Mucosa of descending colon (tissue), 3 donors: ENCODE results near the gene RASGRP1. TPM values are rescaled to one million over a fixed set of nuclear protein-coding genes. Genes with fewer than 3 reads are reported as not detected.

Experiments
- ATAC-seq: fragments of 200-7000 bp; cut with Tn5 transposase; one replicate; pipeline ENCODE4 v1.9.1; 2020; ENCODE audit warnings: mild to moderate bottlenecking, moderate library complexity
- DNase-seq, 3 donors: peaks; one replicate each; pipeline ENCODE4 v3.0.0-alpha.2; 2020
- H3K36me3 ChIP-seq: fragments of 200-600 bp; one replicate; pipeline ENCODE4 v1.8.0; 2021; ENCODE audit warnings: low read depth, mild to moderate bottlenecking
- H3K4me1 ChIP-seq: fragments of 200-600 bp; one replicate; pipeline ENCODE4 v1.8.0; 2021; ENCODE audit warnings: low read depth, mild to moderate bottlenecking
- H3K4me3 ChIP-seq: fragments of 200-600 bp; one replicate; pipeline ENCODE4 v1.8.0; 2021; ENCODE audit warnings: mild to moderate bottlenecking
- H3K9me3 ChIP-seq: fragments of 200-600 bp; one replicate; pipeline ENCODE4 v1.8.0; 2021; ENCODE audit warnings: mild to moderate bottlenecking
- intact Hi-C, 2 donors: fragments of 100-400 bp; cut with DNase I in 1 of 2; cut with micrococcal nuclease in 1 of 2; formaldehyde crosslinking; loops; one replicate each; pipeline versions ENCODE4 v1.11.0 to v1.11.1; 2022; cut with DNase I, micrococcal nuclease
- total RNA-seq, 3 donors: library from RNA; stranded (reverse); fragmentation: NEBNext Ultra II Directional in 2 of 3; extraction: Animal tissue kit (Norgen Biotek cat#: 25700) in 2 of 3; gene quantifications; one replicate each; pipeline versions ENCODE4 v1.2.1 to v1.2.4, GENCODE V29; 2021 to 2023
- TF ChIP-seq, protein P1 (sequence below): fragments of 200-600 bp; IDR thresholded peaks from one replicate; pipeline ENCODE4 v1.8.0; 2022; ENCODE audit warnings: antibody characterized with exemption, mild to moderate bottlenecking
- donor health status: DM: no; HTN: no; CAD: no; lungs with moderate emphysema.
- donor health status: DM: no; HTN: no; CAD: no.
- donor health status: DM: no; HTN: yes; CAD: no.

RASGRP1 gene
- total RNA-seq, 3 donors from 2014 or later, result 1.2 to 2.6 (median 2.6) TPM

- peaks cover 3% of the 10 kb centered on the region for H3K4me1 ChIP-seq
- no peak overlapping the region for H3K4me3 ChIP-seq
- H3K36me3 ChIP-seq, result no peaks in the 10 kb centered on the region
- intact Hi-C loops, result no loop called here
- H3K9me3 ChIP-seq, result no peaks in the 10 kb centered on the region
- TF ChIP-seq, protein P1, sequence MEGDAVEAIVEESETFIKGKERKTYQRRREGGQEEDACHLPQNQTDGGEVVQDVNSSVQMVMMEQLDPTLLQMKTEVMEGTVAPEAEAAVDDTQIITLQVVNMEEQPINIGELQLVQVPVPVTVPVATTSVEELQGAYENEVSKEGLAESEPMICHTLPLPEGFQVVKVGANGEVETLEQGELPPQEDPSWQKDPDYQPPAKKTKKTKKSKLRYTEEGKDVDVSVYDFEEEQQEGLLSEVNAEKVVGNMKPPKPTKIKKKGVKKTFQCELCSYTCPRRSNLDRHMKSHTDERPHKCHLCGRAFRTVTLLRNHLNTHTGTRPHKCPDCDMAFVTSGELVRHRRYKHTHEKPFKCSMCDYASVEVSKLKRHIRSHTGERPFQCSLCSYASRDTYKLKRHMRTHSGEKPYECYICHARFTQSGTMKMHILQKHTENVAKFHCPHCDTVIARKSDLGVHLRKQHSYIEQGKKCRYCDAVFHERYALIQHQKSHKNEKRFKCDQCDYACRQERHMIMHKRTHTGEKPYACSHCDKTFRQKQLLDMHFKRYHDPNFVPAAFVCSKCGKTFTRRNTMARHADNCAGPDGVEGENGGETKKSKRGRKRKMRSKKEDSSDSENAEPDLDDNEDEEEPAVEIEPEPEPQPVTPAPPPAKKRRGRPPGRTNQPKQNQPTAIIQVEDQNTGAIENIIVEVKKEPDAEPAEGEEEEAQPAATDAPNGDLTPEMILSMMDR, result no peak
- peak; percentile 36 for ATAC-seq
- no peak for DNase-seq
These were observed 23.6 kb downstream of the RASGRP1 start for GRCh38 chr15:38541026-38541425.

DNA sequence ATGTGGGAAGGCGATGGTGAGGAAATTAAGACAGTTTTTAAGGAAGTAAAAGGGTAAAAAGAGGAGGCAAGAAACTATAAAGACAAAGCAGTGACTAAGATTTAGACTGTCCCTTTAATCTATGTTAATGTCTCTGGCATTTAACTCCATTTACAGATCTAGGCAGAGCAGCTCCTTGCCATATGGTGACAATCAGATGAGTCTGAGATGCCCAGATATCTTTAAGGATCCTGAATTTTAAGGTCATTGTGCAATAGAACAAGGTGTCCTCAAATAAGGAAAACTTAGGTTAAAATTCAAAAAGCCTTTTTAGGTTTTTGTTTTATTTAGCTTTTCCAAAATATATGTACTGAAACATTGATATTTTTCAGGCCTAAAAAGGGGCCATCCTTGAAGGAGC lies 24.1 kb downstream of the RASGRP1 start:
- ATAC-seq (no peak), DNase-seq (no peak)
- no peaks in the 10 kb centered on the region for H3K36me3 ChIP-seq
- no peaks in the 10 kb centered on the region for H3K9me3 ChIP-seq
- TF ChIP-seq, protein P1, result no peak
- H3K4me1 ChIP-seq, result peaks cover 3% of the 10 kb centered on the region
- intact Hi-C loops, result no loop called here
- H3K4me3 ChIP-seq, result no peak overlapping the region

DNA sequence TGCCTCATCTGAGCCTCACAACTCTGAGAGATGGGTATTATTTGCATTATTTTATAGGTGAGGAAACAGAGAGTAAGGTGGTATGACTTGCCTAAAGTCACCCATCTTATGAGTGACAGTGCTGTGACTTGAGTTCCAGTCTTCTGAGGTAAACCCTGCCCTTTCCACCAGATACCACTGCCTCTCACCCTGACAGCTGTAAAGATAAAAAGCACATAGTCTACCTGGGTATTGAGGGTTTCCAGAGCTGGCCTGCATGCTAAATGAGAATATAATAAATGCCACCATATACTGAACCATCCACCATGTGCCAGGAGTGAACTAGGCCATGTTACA lies 25.6 kb downstream of the RASGRP1 start:
- ATAC-seq, result no peak
- Histone ChIP-seq H3K9me3 (no peaks in the 10 kb centered on the region), H3K4me3 (no peak overlapping the region), H3K36me3 (no peaks in the 10 kb centered on the region), H3K4me1 (peaks cover 3% of the 10 kb centered on the region)
- intact Hi-C loops, result no loop called here
- TF ChIP-seq, protein P1, result no peak
- no peak for DNase-seq

DNA sequence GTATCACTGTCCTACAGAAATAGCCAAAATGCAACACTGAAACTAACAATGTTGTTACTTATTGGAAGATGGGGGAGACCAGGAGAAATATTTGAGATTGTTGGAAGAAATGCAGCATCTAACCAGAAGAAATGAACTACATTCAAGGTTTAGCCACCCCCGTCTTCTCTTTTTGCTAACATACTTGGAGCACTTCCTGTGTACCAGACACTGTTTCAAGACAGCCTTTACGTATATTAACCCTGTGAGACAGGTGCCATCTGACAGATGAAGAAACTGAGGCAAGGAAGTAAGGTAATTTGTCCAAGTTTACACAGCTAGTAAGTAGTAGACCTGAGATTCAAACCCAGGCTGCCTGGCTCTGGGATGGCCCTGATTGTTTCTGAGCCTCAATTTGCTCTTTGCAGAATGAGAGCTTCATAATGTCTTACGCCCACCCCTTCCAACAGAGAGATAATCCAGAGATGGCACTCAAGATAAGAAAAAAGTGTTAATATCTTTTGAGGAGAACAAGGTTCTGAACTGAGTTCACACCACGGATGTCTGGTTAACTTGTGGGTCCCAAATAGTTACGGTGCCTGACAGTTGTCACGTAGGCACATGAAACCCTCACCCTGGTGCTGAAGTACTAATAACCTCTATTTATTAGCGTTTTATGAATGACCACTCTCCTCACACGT lies 26.1 kb downstream of the RASGRP1 start:
- H3K4me1 ChIP-seq, result peaks cover 3% of the 10 kb centered on the region
- no peaks in the 10 kb centered on the region for H3K9me3 ChIP-seq
- TF ChIP-seq, protein P1, result no peak
- DNase-seq (no peak), ATAC-seq (peak; percentile 40)
- no peak overlapping the region for H3K4me3 ChIP-seq
- no peaks in the 10 kb centered on the region for H3K36me3 ChIP-seq
- intact Hi-C loops, result no loop called here

DNA sequence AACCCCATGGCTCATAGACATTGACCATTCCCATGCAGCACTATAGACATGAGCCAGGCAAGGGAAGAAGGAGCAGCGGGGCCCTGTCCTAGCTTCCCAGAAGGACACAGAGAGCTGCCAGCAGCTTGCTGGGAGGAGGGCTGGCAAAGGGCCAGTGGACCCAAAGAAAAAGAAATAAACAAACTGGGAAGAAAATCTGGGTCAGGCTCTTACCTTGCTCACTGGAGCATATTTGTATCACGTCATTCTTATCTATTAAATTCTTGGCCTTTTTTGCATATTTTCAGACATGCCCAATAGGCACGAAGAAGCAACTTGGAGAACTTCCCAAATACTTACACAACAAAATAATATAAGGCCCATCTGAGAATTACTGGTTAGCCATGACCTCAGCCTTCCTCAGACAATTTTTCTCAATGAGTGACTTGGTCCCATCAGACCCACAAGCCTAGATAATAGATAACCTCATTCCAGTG lies 28.4 kb downstream of the RASGRP1 start:
- DNase-seq (no peak), ATAC-seq (no peak)
- Histone ChIP-seq H3K4me1 (peaks cover 3% of the 10 kb centered on the region), H3K4me3 (no peak overlapping the region), H3K36me3 (no peaks in the 10 kb centered on the region), H3K9me3 (no peaks in the 10 kb centered on the region)
- intact Hi-C loops, result no loop called here
- TF ChIP-seq, protein P1, result no peak
